ENCODE results near the gene OSM. TPM values are rescaled to one million over a fixed set of nuclear protein-coding genes. Genes with fewer than 3 reads are reported as not detected.

OSM gene
- total and polyA plus RNA-seq, 2 experiments from 2014 or later, result 1.5 TPM; not detected in 1

DNA sequence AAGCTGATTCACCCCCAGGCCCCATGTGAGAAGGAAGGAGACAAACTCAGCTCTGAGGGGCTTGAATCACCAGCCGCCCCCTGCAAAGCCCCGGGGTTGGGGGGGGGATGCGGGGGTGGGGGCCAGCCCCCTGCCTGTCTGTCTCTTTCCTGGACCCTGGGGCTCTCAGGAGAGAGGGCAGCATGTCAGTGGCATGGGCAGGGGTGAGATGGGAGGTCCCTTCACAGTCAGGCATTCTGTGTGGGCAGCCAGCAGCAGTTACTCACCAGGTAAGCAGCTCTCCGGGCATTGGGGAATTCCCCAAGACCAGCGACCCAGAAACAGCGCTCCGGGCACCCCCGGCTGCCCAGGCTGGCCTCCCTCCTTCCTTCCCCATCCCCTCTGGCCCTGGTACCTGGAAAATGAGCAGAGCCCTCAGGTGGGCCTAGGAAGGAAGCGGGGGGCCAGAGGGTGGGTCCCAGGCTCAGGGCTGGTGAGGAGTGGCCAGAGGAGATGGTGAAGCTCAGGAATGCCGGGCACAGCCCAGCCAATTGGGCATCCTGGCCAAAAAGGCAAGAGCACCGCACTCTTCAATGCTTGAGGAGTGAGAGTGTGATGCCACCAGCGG is 15.9 kb downstream of the OSM start:
- no peak overlapping the region for H3K4me3 ChIP-seq
- H2AFZ ChIP-seq, result no peak overlapping the region
- H3K9me2 ChIP-seq (replicated peaks; ENCODE audit: insufficient read depth), result no peaks in the 10 kb centered on the region
- no peak overlapping the region for H3K4me2 ChIP-seq
- H3K36me3 ChIP-seq (replicated peaks; ENCODE audit: insufficient read depth, low read depth), result no peaks in the 10 kb centered on the region
- H3K27me3 ChIP-seq, result no peaks in the 10 kb centered on the region
- no peaks in the 10 kb centered on the region for H4K20me1 ChIP-seq (ENCODE audit: insufficient read depth, poor library complexity, severe bottlenecking)
- H3K79me2 ChIP-seq, result no peaks in the 10 kb centered on the region
- DNase-seq (ENCODE audit: low spot score), result peak; percentile 48
- peak overlapping the region; percentile 15 for H3K27ac ChIP-seq
- TF ChIP-seq, protein P1, sequence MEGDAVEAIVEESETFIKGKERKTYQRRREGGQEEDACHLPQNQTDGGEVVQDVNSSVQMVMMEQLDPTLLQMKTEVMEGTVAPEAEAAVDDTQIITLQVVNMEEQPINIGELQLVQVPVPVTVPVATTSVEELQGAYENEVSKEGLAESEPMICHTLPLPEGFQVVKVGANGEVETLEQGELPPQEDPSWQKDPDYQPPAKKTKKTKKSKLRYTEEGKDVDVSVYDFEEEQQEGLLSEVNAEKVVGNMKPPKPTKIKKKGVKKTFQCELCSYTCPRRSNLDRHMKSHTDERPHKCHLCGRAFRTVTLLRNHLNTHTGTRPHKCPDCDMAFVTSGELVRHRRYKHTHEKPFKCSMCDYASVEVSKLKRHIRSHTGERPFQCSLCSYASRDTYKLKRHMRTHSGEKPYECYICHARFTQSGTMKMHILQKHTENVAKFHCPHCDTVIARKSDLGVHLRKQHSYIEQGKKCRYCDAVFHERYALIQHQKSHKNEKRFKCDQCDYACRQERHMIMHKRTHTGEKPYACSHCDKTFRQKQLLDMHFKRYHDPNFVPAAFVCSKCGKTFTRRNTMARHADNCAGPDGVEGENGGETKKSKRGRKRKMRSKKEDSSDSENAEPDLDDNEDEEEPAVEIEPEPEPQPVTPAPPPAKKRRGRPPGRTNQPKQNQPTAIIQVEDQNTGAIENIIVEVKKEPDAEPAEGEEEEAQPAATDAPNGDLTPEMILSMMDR (IDR thresholded peaks at IDR 0.05; ENCODE audit: poor library complexity), result no peak
- TF ChIP-seq EZH2phosphoT487 (IDR thresholded peaks at IDR 0.05; ENCODE audit: low read depth, severe bottlenecking, unreplicated experiment), result no peak
- TF ChIP-seq EZH2 (IDR thresholded peaks at IDR 0.05; ENCODE audit: borderline replicate concordance), result no peak
- WGBS (ENCODE audit: low lambda C conversion rate, missing lambda C conversion rate), result 89% methylated on average over 11 of the region's 12 CpGs
- peaks cover 51% of the 10 kb centered on the region for H3K4me1 ChIP-seq (ENCODE audit: insufficient read depth)
- no peaks in the 10 kb centered on the region for H3K9me3 ChIP-seq (ENCODE audit: low read depth)

DNA sequence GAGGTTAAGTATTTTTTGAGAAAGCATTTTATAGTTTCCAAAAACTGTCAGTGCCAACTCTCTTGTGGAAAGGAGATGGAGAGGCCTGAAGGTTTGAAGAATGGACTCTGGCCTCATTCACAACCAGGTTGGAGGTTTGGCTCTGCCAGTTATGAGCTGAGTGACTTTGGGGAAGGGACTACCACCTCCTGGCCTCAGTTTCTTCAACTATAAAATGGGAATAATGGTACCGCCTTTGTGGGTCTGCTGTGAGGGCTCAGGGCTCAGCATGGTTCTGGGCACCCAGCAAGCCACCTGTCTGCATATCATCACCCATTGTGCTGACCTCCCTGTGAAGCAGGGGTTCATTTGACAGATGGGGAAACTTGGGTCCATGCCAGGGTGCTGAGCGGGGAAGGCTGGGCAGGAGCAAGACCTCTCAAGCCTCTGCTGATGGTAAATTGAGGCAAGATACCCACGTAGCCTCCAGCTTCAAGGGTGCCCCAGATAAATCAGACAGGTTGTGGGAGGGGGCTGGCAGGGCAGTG is 16.5 kb downstream of the OSM start:
- Histone ChIP-seq H3K4me3 (no peak overlapping the region), H4K20me1 (ENCODE audit: insufficient read depth, poor library complexity, severe bottlenecking) (no peaks in the 10 kb centered on the region), H3K27ac (no peak overlapping the region), H3K9me3 (ENCODE audit: low read depth) (no peaks in the 10 kb centered on the region), H3K9me2 (replicated peaks; ENCODE audit: insufficient read depth) (no peaks in the 10 kb centered on the region), H3K4me2 (no peak overlapping the region), H3K36me3 (replicated peaks; ENCODE audit: insufficient read depth, low read depth) (no peaks in the 10 kb centered on the region), H3K79me2 (no peaks in the 10 kb centered on the region), H3K27me3 (no peaks in the 10 kb centered on the region), H2AFZ (no peak overlapping the region), H3K4me1 (ENCODE audit: insufficient read depth) (peaks cover 57% of the 10 kb centered on the region)
- DNase-seq (ENCODE audit: low spot score), result no peak
- 87% methylated on average over 3 of the region's 3 CpGs for WGBS (ENCODE audit: low lambda C conversion rate, missing lambda C conversion rate)
- TF ChIP-seq EZH2phosphoT487 (IDR thresholded peaks at IDR 0.05; ENCODE audit: low read depth, severe bottlenecking, unreplicated experiment) (no peak), EZH2 (IDR thresholded peaks at IDR 0.05; ENCODE audit: borderline replicate concordance) (no peak)
- TF ChIP-seq, protein P1 (IDR thresholded peaks at IDR 0.05; ENCODE audit: poor library complexity), result no peak

DNA sequence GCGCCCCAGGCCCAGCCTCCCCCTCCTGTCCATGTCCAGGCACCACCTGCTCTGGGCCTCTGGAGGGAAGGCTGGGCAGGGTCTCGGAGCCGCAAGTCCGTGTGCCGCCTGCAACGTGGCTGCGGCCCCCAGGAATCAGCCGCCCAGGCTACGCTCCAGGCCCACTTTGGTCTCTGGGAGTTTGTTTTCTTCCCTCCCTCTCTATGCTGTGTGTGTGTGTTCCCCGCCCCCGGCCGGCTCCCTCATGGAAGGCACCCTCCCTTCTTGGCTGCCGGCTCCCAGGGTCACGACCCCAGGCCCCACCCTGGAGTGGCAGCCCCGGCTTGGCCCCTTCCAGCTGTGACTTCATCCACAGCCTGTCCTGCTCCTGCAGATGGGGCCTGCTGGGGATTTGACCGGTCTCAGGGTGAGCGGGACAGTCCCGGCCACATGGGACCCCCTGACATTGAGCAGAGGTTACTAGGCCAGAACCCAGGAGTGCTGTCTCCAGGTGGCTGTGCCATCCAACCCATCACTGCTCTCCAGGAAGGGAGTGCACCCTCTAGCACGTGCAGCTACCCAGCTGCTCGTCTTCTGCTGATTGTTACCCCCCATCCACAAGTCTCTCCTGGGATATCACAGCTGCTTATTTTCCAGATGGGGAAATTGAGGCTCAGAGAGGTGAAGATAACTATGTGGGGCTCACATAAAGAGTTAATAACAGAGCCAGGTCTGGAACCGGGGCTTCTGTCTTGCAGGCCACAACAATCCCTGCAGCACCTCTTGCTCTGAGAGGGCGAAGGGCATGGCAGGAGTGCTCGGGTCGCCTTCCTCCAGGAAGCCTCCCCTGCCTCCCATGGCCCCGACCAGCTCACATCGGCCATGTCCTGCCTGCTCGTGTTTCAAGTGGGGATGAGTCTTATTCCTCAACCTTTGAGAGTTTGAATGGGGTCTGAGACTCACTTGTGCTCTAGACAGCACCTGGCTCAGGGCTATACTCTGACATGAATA is 17.3 kb downstream of the OSM start:
- Histone ChIP-seq H3K36me3 (replicated peaks; ENCODE audit: insufficient read depth, low read depth) (no peaks in the 10 kb centered on the region), H2AFZ (no peak overlapping the region), H4K20me1 (ENCODE audit: insufficient read depth, poor library complexity, severe bottlenecking) (no peaks in the 10 kb centered on the region), H3K4me2 (peak overlapping the region; percentile 54), H3K27me3 (no peaks in the 10 kb centered on the region), H3K9me3 (ENCODE audit: low read depth) (no peaks in the 10 kb centered on the region), H3K4me3 (no peak overlapping the region), H3K27ac (peak overlapping the region; percentile 40), H3K4me1 (ENCODE audit: insufficient read depth) (peaks cover 53% of the 10 kb centered on the region), H3K79me2 (no peaks in the 10 kb centered on the region), H3K9me2 (replicated peaks; ENCODE audit: insufficient read depth) (no peaks in the 10 kb centered on the region)
- DNase-seq (ENCODE audit: low spot score), result peak; percentile 67
- 80% methylated on average over 23 of the region's 27 CpGs for WGBS (ENCODE audit: low lambda C conversion rate, missing lambda C conversion rate)
- TF ChIP-seq, protein P1 (IDR thresholded peaks at IDR 0.05; ENCODE audit: poor library complexity), result no peak
- TF ChIP-seq EZH2phosphoT487 (IDR thresholded peaks at IDR 0.05; ENCODE audit: low read depth, severe bottlenecking, unreplicated experiment) (no peak), EZH2 (IDR thresholded peaks at IDR 0.05; ENCODE audit: borderline replicate concordance) (no peak)

Data from hepatocyte (in vitro differentiated cells).